SK-N-SH treated with all-trans-retinoic acid at 6 μM for 48 hours (cell line): ENCODE results near the gene LRRIQ1.
"Not testable (repeated sequence)": the region's sequence is repeated elsewhere in the genome, so short reads cannot be mapped to it uniquely, and the experiment has no call there.

Experiments
- ATAC-seq: fragments of 200-7000 bp; cut with Tn5 transposase; 3 replicates; pipeline ENCODE4 v1.9.1; 2020; ENCODE audit warnings: mild to moderate bottlenecking, moderate library complexity
- CREB5 ChIP-seq: fragments of 250-450 bp; sonication (Bioruptor Pico); IDR thresholded peaks from 2 replicates; pipeline ENCODE4 v1.5.1; 2020; ENCODE audit warnings: low read depth, mild to moderate bottlenecking, moderate library complexity
- CSDC2 ChIP-seq: fragments of 250-450 bp; sonication (Bioruptor Pico); IDR thresholded peaks from 2 replicates; pipeline ENCODE4 v1.5.0; 2020; ENCODE audit warnings: mild to moderate bottlenecking, moderate library complexity
- ESRRG ChIP-seq: fragments of 250-450 bp; sonication (Bioruptor Pico); IDR thresholded peaks from 2 replicates; pipeline ENCODE4 v1.6.1; 2021; ENCODE audit warnings: mild to moderate bottlenecking
- GLIS3 ChIP-seq: fragments of 250-450 bp; sonication (Bioruptor Pico); IDR thresholded peaks from 2 replicates; pipeline ENCODE4 v1.5.0; 2020; ENCODE audit warnings: mild to moderate bottlenecking, moderate library complexity
- ISL1 ChIP-seq: fragments of 250-450 bp; sonication (Bioruptor Pico); IDR thresholded peaks from 2 replicates; pipeline ENCODE4 v2.1.2; 2022; ENCODE audit warnings: mild to moderate bottlenecking, moderate library complexity
- OSR1 ChIP-seq: fragments of 250-450 bp; sonication (Bioruptor Pico); IDR thresholded peaks from 2 replicates; pipeline ENCODE4 v1.8.0; 2022; ENCODE audit warnings: moderate library complexity, mild to moderate bottlenecking, inconsistent platforms
- PATZ1 ChIP-seq: fragments of 250-450 bp; sonication (Bioruptor Pico); IDR thresholded peaks from 2 replicates; pipeline ENCODE4 v1.8.0; 2020; ENCODE audit warnings: mild to moderate bottlenecking, moderate library complexity, borderline replicate concordance
- PPARA ChIP-seq: fragments of 250-450 bp; sonication (Bioruptor Pico); IDR thresholded peaks from 2 replicates; pipeline ENCODE4 v1.5.0; 2020; ENCODE audit warnings: mild to moderate bottlenecking, borderline replicate concordance
- RARB ChIP-seq: fragments of 250-450 bp; sonication (Bioruptor Pico); IDR thresholded peaks from 2 replicates; pipeline ENCODE4 v1.8.0; 2021; ENCODE audit warnings: mild to moderate bottlenecking, moderate library complexity
- TCF4 ChIP-seq: fragments of 250-450 bp; sonication (Bioruptor Pico); IDR thresholded peaks from 2 replicates; pipeline ENCODE4 v1.8.0; 2021; ENCODE audit warnings: mild to moderate bottlenecking, moderate library complexity, borderline replicate concordance
- TOX ChIP-seq: fragments of 250-450 bp; sonication (Bioruptor Pico); IDR thresholded peaks from 2 replicates; pipeline ENCODE4 v1.8.0; 2021; ENCODE audit warnings: mild to moderate bottlenecking, moderate library complexity, borderline replicate concordance
- TSHZ2 ChIP-seq: fragments of 250-450 bp; sonication (Bioruptor Pico); IDR thresholded peaks from 2 replicates; pipeline ENCODE4 v1.5.0; 2020; ENCODE audit warnings: mild to moderate bottlenecking, moderate library complexity
- ZC3H10 ChIP-seq: fragments of 250-450 bp; sonication (Bioruptor Pico); IDR thresholded peaks from 2 replicates; pipeline ENCODE4 v1.5.1; 2021; ENCODE audit warnings: mild to moderate bottlenecking, moderate library complexity
- ZFP3 ChIP-seq: fragments of 250-450 bp; sonication (Bioruptor Pico); IDR thresholded peaks from 2 replicates; pipeline ENCODE4 v1.5.0; 2020; ENCODE audit warnings: mild to moderate bottlenecking, moderate library complexity
- ZFP30 ChIP-seq: fragments of 450-650 bp; formaldehyde crosslinking; IDR thresholded peaks from 2 replicates; pipeline ENCODE4 v1.5.0; 2022; ENCODE audit warnings: mild to moderate bottlenecking, moderate library complexity
- ZNF565 ChIP-seq: fragments of 450-650 bp; formaldehyde crosslinking; conservative IDR thresholded peaks from 2 replicates; pipeline ENCODE4 v1.5.0; 2020; ENCODE audit warnings: low read depth, mild to moderate bottlenecking, moderate library complexity
- ZNF70 ChIP-seq: fragments of 450-650 bp; formaldehyde crosslinking; IDR thresholded peaks from 2 replicates; pipeline ENCODE4 v1.5.0; 2020; ENCODE audit warnings: mild to moderate bottlenecking, moderate library complexity
- TF ChIP-seq, protein P1 (sequence below): fragments of 250-450 bp; sonication (Bioruptor Pico); IDR thresholded peaks from 2 replicates; pipeline ENCODE4 v1.8.0; 2021; ENCODE audit warnings: low read depth, mild to moderate bottlenecking, moderate library complexity, borderline replicate concordance

Gene LRRIQ1

DNA sequence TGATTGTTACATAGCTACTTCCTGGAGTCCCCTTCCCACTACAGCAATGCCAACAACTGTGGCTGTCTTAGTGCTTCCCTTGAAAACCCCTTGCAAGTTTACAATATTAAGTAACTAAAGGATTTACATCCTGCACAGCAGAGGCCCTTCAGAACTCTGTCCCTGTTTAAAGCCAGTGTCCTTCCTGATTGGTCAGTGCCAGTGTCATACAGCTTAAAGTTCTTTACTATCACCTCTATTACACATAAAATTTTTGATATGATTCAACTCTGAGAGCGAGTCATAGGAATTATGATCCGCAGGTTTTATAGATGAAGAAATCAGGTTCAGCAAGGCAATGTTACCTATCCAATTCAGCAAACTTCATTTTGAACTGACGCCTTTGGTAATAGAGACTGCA, 152.5 kb downstream of the LRRIQ1 start:
- no peak for ATAC-seq
- no peak for TF ChIP-seq GLIS3 (CRISPR knock-in tag)
- TF ChIP-seq ESRRG (CRISPR knock-in tag): no peak
- TF ChIP-seq ZNF565 (CRISPR knock-in tag): no peak
- TF ChIP-seq TSHZ2 (CRISPR knock-in tag): no peak

DNA sequence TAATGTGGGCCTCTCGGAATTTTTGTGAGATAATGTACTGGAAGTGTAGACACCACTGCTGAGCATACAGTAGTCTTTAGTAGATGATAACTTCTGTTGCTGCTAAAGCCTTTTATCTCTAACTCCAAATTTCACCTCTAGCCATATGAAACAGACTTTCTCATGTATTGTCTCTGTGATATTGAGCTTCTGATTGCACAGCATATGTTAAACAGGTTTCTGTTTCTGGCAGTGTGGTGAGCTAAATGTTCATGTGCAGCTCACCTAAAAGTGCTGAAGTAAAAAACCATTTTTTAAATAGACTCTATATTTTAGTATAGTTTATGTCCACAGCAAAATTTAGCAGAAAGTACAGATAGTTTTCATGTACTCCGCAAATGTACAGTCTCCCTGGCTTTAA, 154.6 kb downstream of the LRRIQ1 start:
- TF ChIP-seq TSHZ2 (CRISPR knock-in tag): no peak
- TF ChIP-seq, protein P1, sequence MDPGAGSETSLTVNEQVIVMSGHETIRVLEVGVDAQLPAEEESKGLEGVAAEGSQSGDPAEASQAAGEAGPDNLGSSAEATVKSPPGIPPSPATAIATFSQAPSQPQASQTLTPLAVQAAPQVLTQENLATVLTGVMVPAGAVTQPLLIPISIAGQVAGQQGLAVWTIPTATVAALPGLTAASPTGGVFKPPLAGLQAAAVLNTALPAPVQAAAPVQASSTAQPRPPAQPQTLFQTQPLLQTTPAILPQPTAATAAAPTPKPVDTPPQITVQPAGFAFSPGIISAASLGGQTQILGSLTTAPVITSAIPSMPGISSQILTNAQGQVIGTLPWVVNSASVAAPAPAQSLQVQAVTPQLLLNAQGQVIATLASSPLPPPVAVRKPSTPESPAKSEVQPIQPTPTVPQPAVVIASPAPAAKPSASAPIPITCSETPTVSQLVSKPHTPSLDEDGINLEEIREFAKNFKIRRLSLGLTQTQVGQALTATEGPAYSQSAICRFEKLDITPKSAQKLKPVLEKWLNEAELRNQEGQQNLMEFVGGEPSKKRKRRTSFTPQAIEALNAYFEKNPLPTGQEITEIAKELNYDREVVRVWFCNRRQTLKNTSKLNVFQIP (CRISPR knock-in tag): no peak
- no peak for TF ChIP-seq RARB (CRISPR knock-in tag)
- TF ChIP-seq TCF4 (CRISPR knock-in tag): no peak
- TF ChIP-seq PATZ1 (CRISPR knock-in tag): no peak
- TF ChIP-seq CSDC2 (CRISPR knock-in tag): no peak
- no peak for TF ChIP-seq ESRRG (CRISPR knock-in tag)
- TF ChIP-seq ZNF565 (CRISPR knock-in tag): no peak
- no peak for TF ChIP-seq ZNF70 (CRISPR knock-in tag)
- no peak for TF ChIP-seq ISL1
- TF ChIP-seq PPARA (CRISPR knock-in tag): no peak
- TF ChIP-seq TOX (CRISPR knock-in tag): no peak
- TF ChIP-seq ZFP30 (CRISPR knock-in tag): no peak
- ATAC-seq: no peak

DNA sequence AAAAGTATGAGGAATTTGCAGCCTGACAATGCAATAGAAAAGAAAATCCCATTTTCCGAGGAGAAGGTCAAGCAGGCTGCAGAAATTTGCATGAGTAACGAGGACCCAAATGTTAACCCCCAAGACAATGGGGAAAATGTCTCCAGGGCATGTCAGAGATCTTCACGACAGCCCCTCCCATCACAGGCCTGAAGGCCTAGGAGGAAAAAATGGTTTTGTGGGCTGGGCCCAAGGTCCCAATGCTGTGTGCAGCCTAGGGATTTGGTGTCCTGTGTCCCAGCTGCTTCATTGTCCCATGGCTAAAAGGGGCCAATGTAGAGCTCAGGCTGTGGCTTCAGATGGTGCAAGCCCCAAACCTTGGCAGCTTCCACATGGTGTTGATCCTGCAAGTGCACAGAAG, 167.7 kb downstream of the LRRIQ1 start:
- not testable (repeated sequence) for ATAC-seq

- TF ChIP-seq TCF4 (CRISPR knock-in tag) (no peak), PPARA (CRISPR knock-in tag) (no peak), ZC3H10 (CRISPR knock-in tag) (no peak), ISL1 (no peak)
- ATAC-seq: no peak
These were observed 170.4 kb downstream of the LRRIQ1 start for GRCh38 chr12:85206543-85206942.

DNA sequence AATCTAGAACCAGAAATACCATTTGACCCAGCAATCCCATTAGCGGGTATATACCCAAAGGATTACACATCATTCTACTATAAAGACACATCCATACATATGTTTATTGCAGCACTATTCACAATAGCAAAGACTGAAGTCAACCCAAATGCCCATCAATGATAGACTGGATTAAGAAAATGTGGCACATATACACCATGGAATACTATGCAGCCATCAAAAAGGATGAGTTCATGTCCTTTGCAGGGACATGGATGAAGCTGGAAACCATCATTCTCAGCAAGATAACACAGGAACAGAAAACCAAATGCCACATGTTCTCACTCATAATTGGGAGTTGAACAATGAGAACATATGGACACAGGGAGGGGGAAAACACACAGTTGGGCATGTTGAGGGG, 188.2 kb downstream of the LRRIQ1 start:
- ATAC-seq: not testable (repeated sequence)

DNA sequence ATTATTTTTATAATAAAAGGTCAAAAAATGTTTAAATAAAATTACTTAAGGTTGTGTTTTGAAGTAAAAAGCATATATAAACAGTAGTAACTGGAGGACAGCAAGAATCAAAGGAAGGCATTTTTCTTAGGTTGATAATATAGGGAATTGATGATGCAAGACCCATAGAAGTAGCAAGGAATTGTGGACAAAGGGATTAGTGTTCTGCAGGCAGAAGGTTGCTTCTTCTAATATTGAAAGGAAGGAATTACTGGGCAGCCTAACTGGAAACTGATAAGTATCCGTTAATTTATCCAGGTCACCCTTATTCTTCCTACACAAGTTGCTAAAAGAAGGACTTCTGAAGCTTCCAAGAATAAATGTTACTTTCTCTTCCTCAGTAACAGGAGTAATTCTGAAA, 189.3 kb downstream of the LRRIQ1 start:
- no peak for ATAC-seq
- no peak for TF ChIP-seq ZFP30 (CRISPR knock-in tag)
- TF ChIP-seq TCF4 (CRISPR knock-in tag): no peak
- TF ChIP-seq, protein P1 (CRISPR knock-in tag): no peak
- TF ChIP-seq CREB5 (CRISPR knock-in tag): no peak
- no peak for TF ChIP-seq GLIS3 (CRISPR knock-in tag)
- no peak for TF ChIP-seq PATZ1 (CRISPR knock-in tag)
- no peak for TF ChIP-seq ZNF565 (CRISPR knock-in tag)
- no peak for TF ChIP-seq ESRRG (CRISPR knock-in tag)
- no peak for TF ChIP-seq ZFP3
- TF ChIP-seq OSR1 (CRISPR knock-in tag): no peak
